SU-DHL-6 (cell line): ENCODE results near the gene RBMS1.

Source experiments
- H2AFZ ChIP-seq: fragments of 200-600 bp; sonication (generic); 2 replicates; pipeline ENCODE4 v1.6.1; 2014; ENCODE audit warnings: low read depth, mild to moderate bottlenecking, moderate library complexity, mixed read lengths, antibody characterized with exemption, low read length; ENCODE audit not compliant: severe bottlenecking
- H3F3A ChIP-seq: fragments of 200-600 bp; shearing (Covaris generic); 2 replicates; pipeline ENCODE4 v1.6.0; 2016; ENCODE audit warnings: antibody characterized with exemption, mild to moderate bottlenecking; ENCODE audit not compliant: insufficient read depth
- H3K27ac ChIP-seq: fragments of 200-600 bp; sonication (generic); 2 replicates; pipeline ENCODE4 v1.5.1; 2016; ENCODE audit warnings: low read depth, mild to moderate bottlenecking, low read length, moderate library complexity, mixed read lengths
- H3K27me3 ChIP-seq: fragments of 200-600 bp; sonication (generic), shearing (Covaris generic); 2 replicates; pipeline ENCODE4 v1.6.0; 2014; ENCODE audit warnings: mild to moderate bottlenecking, low read length
- H3K36me3 ChIP-seq: fragments of 200-600 bp; sonication (generic); 2 replicates; pipeline ENCODE4 v1.6.1; 2014; ENCODE audit warnings: mild to moderate bottlenecking, low read length, mixed read lengths
- H3K4me2 ChIP-seq: fragments of 300-600, 200-600 bp; shearing (Covaris generic), sonication (generic); 2 replicates; pipeline ENCODE4 v1.6.0; 2014; ENCODE audit warnings: low read length, low read depth, mild to moderate bottlenecking; ENCODE audit not compliant: poor library complexity, severe bottlenecking
- H3K4me3 ChIP-seq: fragments of 200-600 bp; sonication (generic); 2 replicates; pipeline ENCODE4 v1.5.1; 2014; ENCODE audit warnings: antibody characterized with exemption, low read length, mild to moderate bottlenecking, mixed read lengths; ENCODE audit not compliant: insufficient read depth, poor library complexity, severe bottlenecking
- H3K79me2 ChIP-seq: fragments of 200-600 bp; sonication (generic); 2 replicates; pipeline ENCODE4 v1.6.1; 2014; ENCODE audit warnings: mild to moderate bottlenecking, low read length, moderate library complexity; ENCODE audit not compliant: insufficient read depth
- H3K9ac ChIP-seq: fragments of 200-600 bp; sonication (generic); 2 replicates; pipeline ENCODE4 v1.7.0; 2014; ENCODE audit warnings: mild to moderate bottlenecking, low read length
- H3K9me2 ChIP-seq: fragments of 200-600 bp; sonication (generic); replicated peaks from 2 replicates; pipeline ENCODE4 v1.6.1; 2014; ENCODE audit warnings: low read length; ENCODE audit not compliant: insufficient read depth
- H3K9me3 ChIP-seq: fragments of 200-600 bp; sonication (generic); 2 replicates; pipeline ENCODE4 v1.6.1; 2014; ENCODE audit warnings: low read length, mixed read lengths; ENCODE audit not compliant: insufficient read depth
- H4K20me1 ChIP-seq: fragments of 200-600 bp; sonication (generic); 2 replicates; pipeline ENCODE4 v1.6.1; 2014; ENCODE audit warnings: low read depth, mild to moderate bottlenecking, antibody characterized with exemption, low read length, moderate library complexity, mixed read lengths
- CTCF ChIP-seq: fragments of 200-600 bp; sonication (generic); IDR thresholded peaks from one replicate; pipeline ENCODE4 v1.5.1; 2017; ENCODE audit warnings: antibody characterized with exemption, mild to moderate bottlenecking, low read length, moderate library complexity; ENCODE audit not compliant: insufficient read depth, poor library complexity, severe bottlenecking
- EZH2phosphoT487 ChIP-seq: fragments of 200-600 bp; sonication (generic), shearing (Covaris generic); conservative IDR thresholded peaks from 2 replicates; pipeline ENCODE4 v1.6.1; 2018; ENCODE audit warnings: mild to moderate bottlenecking, antibody characterized with exemption, low read length, moderate library complexity, mixed read lengths

RBMS1 gene

GRCh38 chr2:160406591-160407392 lies 86.8 kb downstream of the RBMS1 start:
- Histone ChIP-seq H3K27ac (peak overlapping the region; percentile 79), H3K4me2 (peak overlapping the region; percentile 85), H3F3A (no peaks in the 10 kb centered on the region; the same call in 1 of the 2 replicates), H3K36me3 (no peaks in the 10 kb centered on the region), H3K79me2 (0 out of 2 replicates have a peak, but pooled peaks cover 4% of the 10 kb centered on the region), H3K4me3 (peak overlapping the region; percentile 94), H3K9me2 (no peaks in the 10 kb centered on the region), H3K9me3 (no peaks in the 10 kb centered on the region), H4K20me1 (peaks cover 5% of the 10 kb centered on the region), H3K9ac (peak overlapping the region; percentile 93), H3K27me3 (no peaks in the 10 kb centered on the region), H2AFZ (peak overlapping the region; percentile 99)
- no peak for TF ChIP-seq CTCF

DNA sequence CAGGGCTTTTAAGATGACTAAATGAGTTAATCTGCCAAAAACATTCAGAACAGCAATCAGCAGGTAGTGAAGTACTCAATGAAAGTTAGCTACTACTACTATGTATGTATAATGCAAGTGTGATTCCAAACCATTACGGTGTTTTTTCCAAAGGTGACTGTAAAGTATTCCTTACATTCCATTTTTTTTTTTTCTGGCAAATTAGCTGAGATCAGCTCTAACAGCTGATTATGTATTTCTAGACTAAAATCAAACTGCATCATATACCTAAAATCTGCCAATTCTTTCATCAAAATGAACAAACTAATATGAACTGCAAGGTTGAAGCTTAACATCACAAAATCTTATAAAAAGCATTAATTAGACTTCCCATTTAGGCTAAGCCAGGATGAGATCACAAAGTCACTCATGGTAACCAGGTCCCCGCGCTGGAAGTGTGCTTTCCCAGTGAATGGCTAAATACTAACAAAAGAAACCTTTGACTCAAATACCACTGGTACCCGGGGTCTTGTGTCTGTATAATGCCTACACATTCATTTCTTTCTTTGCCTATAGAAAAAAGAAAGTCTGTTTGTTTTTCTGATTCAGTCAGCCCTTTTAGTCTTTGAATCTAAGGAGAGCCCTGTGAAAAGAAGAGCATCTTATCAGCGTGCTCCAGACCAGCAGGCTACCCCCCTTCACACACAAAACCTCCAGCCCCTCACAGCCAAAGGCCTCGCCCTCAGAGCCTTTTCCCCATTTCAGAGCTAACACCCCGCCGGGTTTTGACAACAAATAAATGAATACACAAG lies 88.3 kb downstream of the RBMS1 start:
- 0 out of 2 replicates have a peak, but pooled peaks cover 4% of the 10 kb centered on the region for H3K79me2 ChIP-seq
- no peak overlapping the region for H3K27ac ChIP-seq
- peaks cover 5% of the 10 kb centered on the region for H4K20me1 ChIP-seq
- TF ChIP-seq CTCF (no peak), EZH2phosphoT487 (no peak)
- no peaks in the 10 kb centered on the region for H3K9me3 ChIP-seq
- no peak overlapping the region for H3K9ac ChIP-seq
- H3K36me3 ChIP-seq: no peaks in the 10 kb centered on the region
- no peaks in the 10 kb centered on the region for H3K27me3 ChIP-seq
- H3K9me2 ChIP-seq: no peaks in the 10 kb centered on the region
- no peak overlapping the region for H3K4me2 ChIP-seq
- H3K4me3 ChIP-seq: no peak overlapping the region
- H3F3A ChIP-seq: no peaks in the 10 kb centered on the region; the same call in 1 of the 2 replicates
- no peak overlapping the region for H2AFZ ChIP-seq

GRCh38 chr2:160402997-160403979 lies 90.3 kb downstream of the RBMS1 start:
- Histone ChIP-seq H3K4me2 (no peak overlapping the region), H3K27me3 (no peaks in the 10 kb centered on the region)

More at GRCh38 chr2:160402997-160403979, 90.3 kb downstream of the RBMS1 start:
- peaks cover 13% of the 10 kb centered on the region for H4K20me1 ChIP-seq
- H3K9me2 ChIP-seq: no peaks in the 10 kb centered on the region
- H3K79me2 ChIP-seq: 0 out of 2 replicates have a peak, but pooled peaks cover 4% of the 10 kb centered on the region
- H3K9ac ChIP-seq: no peak overlapping the region
- no peaks in the 10 kb centered on the region for H3F3A ChIP-seq
- H3K9me3 ChIP-seq: no peaks in the 10 kb centered on the region
- H3K36me3 ChIP-seq: no peaks in the 10 kb centered on the region
- no peak overlapping the region for H2AFZ ChIP-seq
- H3K27ac ChIP-seq: no peak overlapping the region
- TF ChIP-seq EZH2phosphoT487: no peak
- no peak for TF ChIP-seq CTCF
- H3K4me3 ChIP-seq: no peak overlapping the region
